ENCODE measurements around the gene VTI1A. TPM values are rescaled to one million over a fixed set of nuclear protein-coding genes. Genes with fewer than 3 reads are reported as not detected.

The VTI1A gene
- total RNA-seq, 4 donors from 2014 or later = 49.3 to 84.5 (median 61.2) TPM

DNA sequence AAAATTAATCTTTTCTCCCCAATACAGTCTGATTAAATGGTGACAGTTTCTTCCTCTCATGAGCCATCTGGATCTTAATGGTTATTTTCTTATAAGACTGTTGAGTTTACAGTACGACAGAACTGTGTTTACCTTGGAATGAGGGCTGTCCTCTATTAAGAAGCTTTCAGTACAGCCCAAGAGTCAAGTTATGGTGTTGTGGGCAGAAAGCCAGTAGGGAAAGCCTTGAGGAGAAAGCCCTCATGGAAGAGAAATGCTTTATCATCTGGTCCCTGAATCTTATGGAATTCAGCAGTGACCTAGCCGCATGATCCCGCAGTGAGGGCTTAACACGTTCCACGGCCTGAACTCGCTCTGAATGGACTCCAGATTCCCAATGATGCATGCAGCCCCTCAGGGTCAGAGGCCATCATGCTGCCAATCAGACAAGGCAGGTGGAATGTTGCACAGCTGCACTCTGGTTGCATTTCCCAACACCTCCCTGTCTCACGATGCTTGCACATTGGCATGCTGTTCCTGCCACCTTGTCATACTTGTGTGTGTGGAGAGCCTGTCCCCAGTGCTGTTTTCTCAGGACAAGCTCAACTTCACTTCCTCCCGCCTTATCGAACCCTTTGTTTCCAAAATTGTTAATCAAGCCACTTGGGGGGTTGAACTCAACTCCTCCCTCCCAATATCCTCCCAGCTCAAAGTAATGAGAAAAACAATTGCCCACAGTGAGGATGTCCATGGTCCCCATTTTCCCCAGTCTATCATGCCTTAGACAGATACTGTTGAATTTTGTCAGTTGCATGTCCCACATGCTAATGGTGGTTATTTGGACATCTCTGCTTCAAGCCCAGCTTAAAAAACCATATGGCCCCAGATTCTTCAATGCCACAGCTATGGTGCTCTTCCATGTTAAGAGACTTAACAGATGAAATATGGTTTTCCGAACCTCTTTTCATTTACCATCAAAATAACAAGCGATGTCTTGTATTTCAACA is 291.9 kb downstream of the VTI1A start:
- H3K27ac ChIP-seq = no peak overlapping the region
- DNase-seq = no peak
- H3K4me1 ChIP-seq = peaks cover 6 to 21% of the 10 kb centered on the region in 2 donors
- H3K36me3 ChIP-seq = no peaks in the 10 kb centered on the region
- intact Hi-C loops (cut with DNase I) = no loop called here
- no peaks in the 10 kb centered on the region for H3K27me3 ChIP-seq
- H3K9me3 ChIP-seq = no peaks in the 10 kb centered on the region
- TF ChIP-seq POLR2A (IDR thresholded peaks at IDR 0.05) = no peak
- 90% methylated on average over 7 to 11 of the region's 11 CpGs for WGBS, 2 donors
- no peak overlapping the region for H3K4me3 ChIP-seq (replicated peaks in 1 of 3)

DNA sequence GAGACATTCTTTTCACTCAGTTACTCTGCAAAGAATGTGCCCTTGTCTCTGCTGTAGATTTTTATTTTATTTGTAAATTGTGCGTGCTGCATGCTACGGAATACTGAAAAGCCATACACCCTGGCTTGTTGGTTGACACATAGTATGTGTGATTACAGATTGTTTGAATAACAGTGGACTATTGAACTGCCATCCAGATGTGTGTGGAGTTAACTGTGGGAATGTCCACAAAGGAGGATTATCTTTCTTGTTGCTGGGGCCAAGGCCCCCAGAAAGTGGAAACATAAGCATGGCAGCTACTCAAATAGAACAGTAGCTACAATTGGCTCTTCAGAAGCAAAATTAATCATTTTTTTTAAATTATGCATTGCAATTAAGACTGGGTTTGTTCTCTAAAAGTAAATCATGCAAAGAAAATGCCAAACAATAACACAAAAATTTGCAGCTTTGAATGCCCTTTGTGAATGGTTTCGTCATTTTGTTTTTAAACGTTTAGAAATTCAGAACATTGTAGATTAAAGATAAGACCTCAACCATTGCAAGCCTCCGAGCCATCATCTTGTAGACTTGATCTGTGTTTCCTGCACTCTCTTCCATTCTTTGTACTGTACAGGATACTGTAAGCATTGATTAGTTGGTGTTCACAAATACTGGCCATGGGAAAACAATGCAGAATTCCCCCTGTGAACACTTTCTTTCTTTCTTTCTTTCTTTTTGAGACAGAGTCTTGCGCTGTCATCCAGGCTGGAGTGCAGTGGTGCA is 292.8 kb downstream of the VTI1A start:
- no peak overlapping the region for H3K27ac ChIP-seq
- no peaks in the 10 kb centered on the region for H3K9me3 ChIP-seq
- TF ChIP-seq, protein P1, sequence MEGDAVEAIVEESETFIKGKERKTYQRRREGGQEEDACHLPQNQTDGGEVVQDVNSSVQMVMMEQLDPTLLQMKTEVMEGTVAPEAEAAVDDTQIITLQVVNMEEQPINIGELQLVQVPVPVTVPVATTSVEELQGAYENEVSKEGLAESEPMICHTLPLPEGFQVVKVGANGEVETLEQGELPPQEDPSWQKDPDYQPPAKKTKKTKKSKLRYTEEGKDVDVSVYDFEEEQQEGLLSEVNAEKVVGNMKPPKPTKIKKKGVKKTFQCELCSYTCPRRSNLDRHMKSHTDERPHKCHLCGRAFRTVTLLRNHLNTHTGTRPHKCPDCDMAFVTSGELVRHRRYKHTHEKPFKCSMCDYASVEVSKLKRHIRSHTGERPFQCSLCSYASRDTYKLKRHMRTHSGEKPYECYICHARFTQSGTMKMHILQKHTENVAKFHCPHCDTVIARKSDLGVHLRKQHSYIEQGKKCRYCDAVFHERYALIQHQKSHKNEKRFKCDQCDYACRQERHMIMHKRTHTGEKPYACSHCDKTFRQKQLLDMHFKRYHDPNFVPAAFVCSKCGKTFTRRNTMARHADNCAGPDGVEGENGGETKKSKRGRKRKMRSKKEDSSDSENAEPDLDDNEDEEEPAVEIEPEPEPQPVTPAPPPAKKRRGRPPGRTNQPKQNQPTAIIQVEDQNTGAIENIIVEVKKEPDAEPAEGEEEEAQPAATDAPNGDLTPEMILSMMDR (IDR thresholded peaks at IDR 0.05) = no peak
- TF ChIP-seq POLR2A (IDR thresholded peaks at IDR 0.05) = no peak
- peaks cover 4 to 18% of the 10 kb centered on the region in 2 donors for H3K4me1 ChIP-seq
- DNase-seq = no peak
- H3K4me3 ChIP-seq (replicated peaks in 1 of 3) = no peak overlapping the region
- intact Hi-C loops (cut with DNase I) = no loop called here
- no peaks in the 10 kb centered on the region for H3K36me3 ChIP-seq
- WGBS, 2 donors = 90 to 91% methylated on average over 5 of the region's 6 CpGs
- no peaks in the 10 kb centered on the region for H3K27me3 ChIP-seq

DNA sequence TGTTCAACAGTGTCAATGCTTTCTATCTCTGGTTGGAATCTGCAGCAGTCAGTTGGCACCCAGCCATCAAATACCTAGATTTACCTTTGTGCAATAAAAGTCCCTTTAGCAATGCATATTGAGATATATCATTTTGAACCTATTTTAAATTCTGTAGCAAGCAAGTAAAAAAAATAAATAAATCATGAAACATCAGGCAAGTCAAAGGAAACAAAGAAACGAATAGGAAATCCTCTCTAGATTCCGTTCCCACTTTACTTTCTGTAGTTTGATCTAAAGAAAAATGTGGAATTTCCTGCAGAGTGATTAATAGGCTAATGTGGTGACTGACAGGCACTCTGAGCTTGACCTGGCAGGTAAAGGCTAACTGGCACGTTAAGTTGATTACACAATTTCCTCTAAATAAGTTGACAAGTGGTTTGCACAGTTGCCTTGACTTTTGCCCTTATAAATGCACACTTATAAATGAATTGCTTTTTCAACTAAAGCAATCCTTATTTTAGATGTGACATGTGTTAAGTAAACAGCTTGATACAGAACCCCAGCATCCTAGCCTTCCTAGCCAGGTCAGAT is 294.9 kb downstream of the VTI1A start:
- no peaks in the 10 kb centered on the region for H3K9me3 ChIP-seq
- H3K27me3 ChIP-seq = no peaks in the 10 kb centered on the region
- TF ChIP-seq, protein P1 (IDR thresholded peaks at IDR 0.05) = no peak
- TF ChIP-seq POLR2A (IDR thresholded peaks at IDR 0.05) = no peak
- H3K27ac ChIP-seq = no peak overlapping the region
- no peak overlapping the region for H3K4me3 ChIP-seq (replicated peaks in 1 of 3)
- peaks cover 3 to 9% of the 10 kb centered on the region in 2 donors for H3K4me1 ChIP-seq
- DNase-seq = no peak
- WGBS, 2 donors = 35 to 43% methylated on average over 3 of the region's 3 CpGs
- intact Hi-C loops (cut with DNase I) = no loop called here
- no peaks in the 10 kb centered on the region for H3K36me3 ChIP-seq

- Histone ChIP-seq H3K4me3 (replicated peaks in 1 of 3) (no peak overlapping the region), H3K4me1 (peaks cover 3 to 9% of the 10 kb centered on the region in 2 donors), H3K27ac (no peak overlapping the region), H3K36me3 (no peaks in the 10 kb centered on the region), H3K9me3 (no peaks in the 10 kb centered on the region), H3K27me3 (no peaks in the 10 kb centered on the region)
- no peak for DNase-seq
- WGBS, 2 donors = 95 to 99% methylated on average over 12 of the region's 12 CpGs
- TF ChIP-seq, protein P1 (IDR thresholded peaks at IDR 0.05) = no peak
- no peak for TF ChIP-seq POLR2A (IDR thresholded peaks at IDR 0.05)
- intact Hi-C loops (cut with DNase I) = no loop called here
These were observed 297.4 kb downstream of the VTI1A start for GRCh38 chr10:112744181-112745096.

Data from thyroid gland (tissue), 4 donors.